HG03439 (cell line): ENCODE data around the gene MYRIP.
"Not testable (repeated sequence)": the region's sequence is repeated elsewhere in the genome, so short reads cannot be mapped to it uniquely, and the experiment has no call there.

Experiments
- ATAC-seq: cut with Tn5 transposase; IDR thresholded peaks from one replicate; pipeline ENCODE4 v1.9.1; 2021; ENCODE audit warnings: mild to moderate bottlenecking, moderate library complexity; ENCODE audit not compliant: unreplicated experiment

The MYRIP gene

DNA sequence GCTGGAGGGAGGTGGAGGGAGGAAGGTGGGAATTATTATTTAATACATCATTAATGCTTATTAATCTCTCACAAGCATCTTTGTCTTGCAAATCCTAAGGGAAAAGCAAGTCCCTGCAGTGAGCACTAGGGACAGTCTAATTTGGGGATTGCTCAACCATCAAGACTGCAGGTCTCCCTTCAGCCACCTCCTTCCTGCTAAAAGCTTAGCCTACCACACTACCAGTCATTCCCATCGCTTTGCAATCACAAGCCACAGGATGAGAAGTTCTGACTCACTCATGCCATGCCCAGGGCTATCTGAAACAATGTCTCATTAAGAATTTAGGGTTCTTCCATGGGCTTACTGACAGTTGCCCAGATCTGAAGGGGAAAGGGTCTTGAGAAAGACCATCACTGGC, 449.1 kb downstream of the MYRIP start:
- no peak for ATAC-seq

DNA sequence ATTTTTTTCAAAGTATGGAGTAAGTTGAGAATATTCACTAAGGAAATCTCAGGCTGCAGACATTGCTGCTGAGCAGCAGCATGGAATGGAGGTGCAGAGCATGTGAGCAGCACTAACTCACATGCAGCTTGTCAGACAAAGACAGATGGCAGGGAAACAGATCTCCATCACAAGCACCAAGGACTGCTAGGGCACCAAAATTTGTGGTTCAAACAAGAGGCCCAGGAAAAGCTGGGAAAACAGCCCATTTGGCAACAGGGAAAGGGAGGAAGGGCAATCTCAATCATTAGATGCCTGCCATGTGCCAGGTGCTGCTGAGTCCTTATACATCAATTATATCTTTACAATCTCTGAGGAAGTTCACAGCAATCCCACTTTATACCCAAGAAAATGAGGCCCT, 452.9 kb downstream of the MYRIP start:
- no peak for ATAC-seq

GRCh38 chr3:40264451-40264850, 455.0 kb downstream of the MYRIP start:
- ATAC-seq, result no peak

GRCh38 chr3:40265181-40265580, 455.8 kb downstream of the MYRIP start:
- ATAC-seq, result no peak

GRCh38 chr3:40267937-40268724, 458.7 kb downstream of the MYRIP start:
- no peak for ATAC-seq

GRCh38 chr3:40268802-40269524, 459.6 kb downstream of the MYRIP start:
- ATAC-seq, result no peak

DNA sequence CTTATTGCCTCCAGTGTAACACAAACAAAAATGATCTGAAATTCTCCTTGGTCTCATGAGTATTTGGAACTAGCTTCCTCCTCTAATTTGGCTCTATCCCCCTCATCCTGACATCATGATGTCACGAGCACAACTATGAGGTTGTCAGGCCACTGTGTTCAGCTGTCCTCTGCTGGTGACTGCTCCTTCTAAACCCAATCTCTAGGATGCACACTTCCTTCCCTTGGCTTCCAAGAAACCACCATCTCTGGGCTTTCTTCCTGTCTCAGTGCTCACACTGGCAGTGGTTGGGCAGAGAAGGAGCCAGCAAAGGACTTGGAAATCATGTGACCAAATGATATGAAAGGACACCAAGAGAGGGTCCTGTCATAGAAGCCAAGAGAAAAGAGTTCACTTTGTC, 469.4 kb downstream of the MYRIP start:
- ATAC-seq, result no peak

DNA sequence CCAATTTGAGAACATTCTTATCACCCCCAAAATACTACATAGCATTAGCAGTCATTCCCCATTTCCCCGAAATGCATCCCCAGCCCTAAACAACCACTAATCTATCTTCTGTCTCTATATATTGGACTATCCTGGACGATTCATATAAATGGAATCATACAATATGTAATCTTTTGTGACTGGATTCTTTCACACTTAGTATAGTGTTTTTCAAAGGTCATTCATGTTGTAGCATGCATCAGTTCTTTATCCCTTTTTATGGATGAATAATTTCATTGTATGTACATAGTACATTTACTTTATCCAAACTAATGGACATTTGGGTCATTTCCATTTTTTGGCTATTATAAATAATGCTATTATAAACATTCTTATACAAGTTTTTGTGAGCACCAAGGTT, 472.6 kb downstream of the MYRIP start:
- no peak for ATAC-seq

DNA sequence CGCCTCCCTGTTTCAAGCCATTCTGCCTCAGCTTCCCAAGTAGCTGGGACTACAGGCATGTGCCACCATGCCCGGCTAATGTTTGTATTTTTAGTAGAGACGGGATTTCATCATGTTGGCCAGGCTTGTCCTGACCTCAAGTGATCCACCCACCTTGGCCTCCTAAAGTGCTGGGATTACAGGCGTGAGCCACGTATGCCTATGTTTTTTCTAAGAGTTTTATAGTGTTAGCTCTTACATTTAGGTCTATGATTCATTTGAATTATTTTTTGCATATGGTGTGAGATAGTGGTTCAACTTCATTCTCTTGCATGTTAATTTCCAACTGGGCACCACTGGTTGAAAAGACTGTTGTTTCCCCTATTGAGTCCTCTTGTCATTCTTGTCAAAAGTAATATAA, 473.6 kb downstream of the MYRIP start:
- ATAC-seq, result not testable (repeated sequence)

GRCh38 chr3:40287248-40287647, 477.8 kb downstream of the MYRIP start:
- no peak for ATAC-seq

GRCh38 chr3:40290396-40290795, 481.0 kb downstream of the MYRIP start:
- no peak for ATAC-seq

DNA sequence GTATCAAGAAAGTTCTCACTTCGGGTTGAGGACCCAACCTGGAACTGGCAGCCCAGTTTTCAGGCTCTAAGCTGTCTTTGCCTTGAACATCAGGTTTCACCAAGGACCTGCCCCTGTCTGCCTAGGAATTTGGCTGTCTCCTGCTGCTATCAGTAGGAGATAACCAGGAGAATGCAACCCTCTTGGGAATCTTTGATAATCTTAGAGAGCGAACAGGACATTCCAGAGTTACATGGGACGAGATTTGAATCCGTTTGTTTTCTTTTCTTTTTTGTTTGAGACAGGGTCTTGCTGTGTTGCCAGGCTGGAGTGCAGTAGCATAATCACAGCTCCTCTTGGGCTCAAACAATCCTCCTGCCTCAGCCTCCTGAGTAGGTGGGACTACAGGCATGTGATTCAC, 482.1 kb downstream of the MYRIP start:
- no peak for ATAC-seq

- no peak for ATAC-seq
These were observed 483.4 kb downstream of the MYRIP start for GRCh38 chr3:40292637-40293349.

DNA sequence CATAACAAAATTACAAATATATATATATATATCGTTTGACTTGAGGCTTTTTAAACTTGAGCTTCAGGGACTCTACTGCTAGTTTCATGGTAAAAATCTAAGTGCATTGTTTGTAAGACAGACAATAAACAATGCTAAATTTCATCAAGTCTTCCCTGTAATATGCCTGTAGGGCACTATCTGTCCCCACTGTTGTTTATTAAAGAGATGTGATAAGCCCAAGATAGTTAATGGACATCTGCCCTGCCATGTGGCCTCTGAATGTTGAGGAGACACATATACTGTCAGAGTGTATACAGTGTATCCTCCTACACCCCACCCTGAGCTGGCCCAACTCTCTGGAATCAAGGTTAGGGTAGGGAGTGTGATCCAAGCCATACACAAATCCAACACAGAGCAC, 485.0 kb downstream of the MYRIP start:
- ATAC-seq, result no peak

DNA sequence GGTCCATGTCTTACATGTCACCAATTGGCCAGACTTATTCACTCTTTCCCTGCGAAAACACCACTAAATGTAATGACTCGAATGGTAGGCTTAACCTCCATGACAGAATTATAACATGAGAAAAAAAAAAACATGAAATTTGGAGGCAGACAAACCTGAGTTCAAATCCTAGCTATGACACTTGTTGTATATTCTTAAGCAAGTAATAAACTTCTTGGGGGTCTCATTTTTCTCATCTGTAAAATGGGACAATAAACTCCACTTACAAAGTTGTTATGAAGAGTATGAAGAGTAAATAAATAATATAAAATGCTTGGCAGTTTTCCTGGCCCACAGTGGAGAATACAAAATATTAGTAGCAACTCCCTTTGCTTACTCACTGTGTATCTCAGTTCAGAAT, 488.7 kb downstream of the MYRIP start:
- ATAC-seq, result no peak

DNA sequence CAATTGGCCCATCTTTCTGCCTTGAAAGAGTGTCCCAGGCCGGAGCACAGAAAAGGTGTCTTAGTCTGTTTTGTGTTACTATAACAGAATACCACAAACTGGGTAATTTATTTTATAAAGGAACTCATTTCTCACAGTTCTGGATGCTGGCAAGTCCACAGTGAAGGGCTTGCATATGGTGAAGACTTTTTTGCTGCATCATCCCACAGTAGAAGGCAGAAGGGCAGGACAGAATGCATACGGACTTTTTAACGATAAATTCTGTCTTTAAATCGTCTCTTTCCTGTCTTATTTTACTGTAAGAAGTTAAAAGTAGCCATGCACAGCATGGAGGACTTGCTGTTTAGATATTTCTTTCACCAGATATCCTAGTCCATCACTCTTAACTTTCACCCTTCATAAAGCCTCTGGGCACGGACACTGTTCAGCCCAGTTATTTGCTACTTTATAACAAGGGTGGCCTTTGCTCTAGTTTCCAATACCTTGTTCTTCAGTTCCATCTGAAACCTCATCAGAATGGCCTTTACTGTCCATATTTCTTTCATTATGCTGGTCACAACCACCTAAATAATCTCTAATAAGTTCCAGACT, 489.8 kb downstream of the MYRIP start:
- no peak for ATAC-seq

GRCh38 chr3:40299721-40300335, 490.4 kb downstream of the MYRIP start:
- ATAC-seq, result no peak

DNA sequence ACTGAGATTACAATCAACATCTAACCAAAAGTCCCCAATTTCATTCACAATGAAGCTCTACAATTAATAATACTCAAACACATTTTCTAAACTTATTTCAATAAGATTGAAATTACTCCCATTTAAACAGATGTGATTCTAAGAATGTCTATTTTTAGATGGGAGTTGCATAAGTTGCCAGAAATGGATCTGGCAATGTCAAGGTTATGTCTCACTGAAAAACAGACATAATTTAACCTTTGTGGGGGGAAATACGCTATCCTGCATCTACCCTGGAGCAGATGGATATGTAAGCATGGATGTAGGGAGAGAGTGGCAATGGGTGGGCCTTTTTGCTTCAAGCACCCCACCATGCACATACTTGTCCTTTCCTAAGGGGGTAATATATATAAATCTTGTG, 493.4 kb downstream of the MYRIP start:
- ATAC-seq, result no peak

GRCh38 chr3:40304352-40304751, 494.9 kb downstream of the MYRIP start:
- ATAC-seq, result no peak

DNA sequence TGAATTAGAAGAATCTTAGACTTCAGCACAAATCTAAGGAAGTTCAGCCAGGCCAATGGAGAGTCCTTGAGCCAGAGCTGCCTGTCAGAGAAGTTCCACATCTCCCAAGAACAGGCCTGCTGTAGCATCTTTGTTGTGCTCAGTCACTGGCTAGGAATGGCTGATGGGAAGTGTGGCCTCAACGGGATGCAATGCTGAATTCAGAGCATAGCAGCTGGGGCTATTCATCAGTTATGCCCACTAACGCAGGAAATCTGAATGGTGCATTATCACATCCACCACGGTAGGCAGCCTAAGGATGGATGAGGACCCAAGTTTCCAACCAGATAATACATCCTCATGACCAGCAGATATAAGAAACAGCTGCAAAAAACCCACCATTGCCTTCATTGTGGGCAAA, 496.9 kb downstream of the MYRIP start:
- ATAC-seq, result no peak

DNA sequence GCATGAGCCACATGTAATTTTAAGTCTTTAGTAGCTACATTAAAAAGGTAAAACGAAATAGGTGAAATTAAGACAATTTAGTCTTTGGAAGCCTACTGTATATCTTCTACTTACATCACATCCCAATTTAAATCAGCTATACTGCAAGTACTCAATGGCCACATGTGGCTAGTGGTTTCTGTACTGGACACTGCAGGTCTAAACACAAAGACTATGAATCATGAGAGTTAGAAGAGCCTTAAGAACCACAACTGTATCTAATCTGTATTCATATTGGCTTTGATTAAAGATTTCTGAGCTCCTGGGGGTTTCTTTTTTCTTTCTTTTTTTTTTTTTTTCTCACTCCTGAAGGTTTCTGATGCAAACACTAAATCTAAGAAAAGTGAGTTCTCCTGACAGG, 497.8 kb downstream of the MYRIP start:
- ATAC-seq, result no peak
